Heart right ventricle (tissue), 16 donors: Measurements from ENCODE around the gene FEM1A. TPM values are rescaled to one million over a fixed set of nuclear protein-coding genes. Genes with fewer than 3 reads are reported as not detected.

Experiments
- ATAC-seq, 8 donors: fragments of 200-7000 bp; cut with Tn5 transposase; one replicate each; pipeline ENCODE4 v1.9.1; 2020; ENCODE audit warnings: mild to moderate bottlenecking in 8 of 8, moderate library complexity in 8 of 8, moderate number of reproducible peaks in 1 of 8
- DNase-seq, 2 donors: peaks; one replicate each; pipeline ENCODE4 v3.0.0-alpha.2; 2020
- H3K27ac ChIP-seq, 10 donors: fragments of 200-600 bp; sonication (generic) in 2 of 10; one replicate each; pipeline versions ENCODE4 v1.5.0 to v1.8.0; 2020 to 2022; ENCODE audit warnings: mild to moderate bottlenecking in 3 of 10
- H3K27me3 ChIP-seq, 7 donors: fragments of 200-600 bp; one replicate each; pipeline ENCODE4 v1.8.0; 2021 to 2022; ENCODE audit warnings: mild to moderate bottlenecking in 2 of 7
- H3K36me3 ChIP-seq, 9 donors: fragments of 200-600 bp; sonication (generic) in 1 of 9; one replicate each; pipeline versions ENCODE4 v1.5.0 to v1.8.0; 2020 to 2022; ENCODE audit warnings: mild to moderate bottlenecking in 2 of 9
- H3K4me1 ChIP-seq, 9 donors: fragments of 200-600 bp; sonication (generic) in 1 of 9; one replicate each; pipeline versions ENCODE4 v1.5.0 to v1.8.0; 2020 to 2022; ENCODE audit warnings: mild to moderate bottlenecking in 4 of 9
- H3K4me3 ChIP-seq, 10 donors: fragments of 200-600 bp; sonication (generic) in 2 of 10; one replicate each; pipeline versions ENCODE4 v1.5.0 to v1.8.0; 2020 to 2022; ENCODE audit warnings: mild to moderate bottlenecking in 7 of 10, moderate library complexity in 2 of 10
- H3K9me3 ChIP-seq, 11 donors: fragments of 200-600 bp in 10 of 11; sonication (generic) in 2 of 11; one replicate each; pipeline versions ENCODE4 v1.5.0 to v1.8.0; 2013 to 2022; ENCODE audit warnings: mild to moderate bottlenecking in 2 of 11, control low read depth in 1 of 11, moderate library complexity in 1 of 11
- WGBS, 2 donors: extraction: QIAGEN DNeasy Blood & Tissue Kit; methylation state at CpG; one replicate each; pipeline ENCODE4 v1.1.7; 2013; ENCODE audit warnings: inconsistent platforms in 1 of 2; 5-methylcytosine and 5-hydroxymethylcytosine counted together
- intact Hi-C, 10 donors: fragments of 100-400 bp; cut with DNase I; formaldehyde crosslinking; loops; one replicate each; pipeline versions ENCODE4 v1.11.1 to v1.14.2; 2022
- microRNA-seq, 2 donors: library from miRNA; unstranded; fragments of <30 nt; microRNA quantifications; one replicate each; pipeline ENCODE4 v1.2.0, GENCODE V29; 2021
- polyA plus RNA-seq, 2 donors: library from polyadenylated mRNA; stranded (reverse); fragments of 200-250 nt; gene quantifications; one replicate each; pipeline ENCODE4 v1.2.3, GENCODE V29; 2013
- total RNA-seq, 10 donors: library from RNA; stranded (reverse); fragmentation: NEBNext Ultra II Directional in 3 of 10; extraction: Animal tissue kit (Norgen Biotek cat#: 25700) in 3 of 10; gene quantifications; one replicate each; pipeline versions ENCODE4 v1.2.1 to v1.2.4, GENCODE V29; 2021 to 2023
- TF ChIP-seq, protein P1 (sequence below), 9 donors: fragments of 200-600 bp; sonication (generic) in 2 of 9; IDR thresholded peaks; one replicate each; pipeline versions ENCODE4 v1.5.0 to v1.8.0; 2021 to 2022; ENCODE audit warnings: antibody characterized with exemption in 9 of 9, mild to moderate bottlenecking in 5 of 9, moderate library complexity in 1 of 9
- donor health status: Arrhythmogenic right ventricular cardiomyopathy.
- donor health status: ischemic (EF 13 %, LVEDD 7.1; RV severe dilation, severe dysfunction).
- donor health status: healthy with polysubstance abuse.
- donor health status: DM: no; HTN: yes; CAD: no.
- donor health status: DM: no; HTN: no; CAD: no.
- donor health status: ischemic (EF 25% LVEDD 6.9; RV normal size, moderate dysfunction).
- donor health status: ischemic (EF 25% LVEDD 5.7; RV mildly dilated, moderate dysfunction).
- donor health status: healthy.
- donor health status: DM: yes; HTN: yes; CAD: no.
- donor health status: Ischemic cardiomyopathy.
- donor health status: ischemic (EF 35%, LVEDD 5.7; RV mildly dilated, moderate dysfunction).
- donor health status: nonischemic (EF 11% LVEDD 7.7; RV severe dilation, severe dysfunction).
- donor health status: DM: yes; HTN: yes; CAD: no.
- donor health status: PGD.
- donor health status: ischemic (EF 29% LVEDD 5.4; RV normal size, mild dysfunction).
- donor health status: nonischemic (EF 23%, LVEDD 6.1; RV moderate dilation, normal function).

FEM1A gene
- total and polyA plus RNA-seq, 12 donors: 14.4 to 51.6 (median 47.7) TPM

DNA sequence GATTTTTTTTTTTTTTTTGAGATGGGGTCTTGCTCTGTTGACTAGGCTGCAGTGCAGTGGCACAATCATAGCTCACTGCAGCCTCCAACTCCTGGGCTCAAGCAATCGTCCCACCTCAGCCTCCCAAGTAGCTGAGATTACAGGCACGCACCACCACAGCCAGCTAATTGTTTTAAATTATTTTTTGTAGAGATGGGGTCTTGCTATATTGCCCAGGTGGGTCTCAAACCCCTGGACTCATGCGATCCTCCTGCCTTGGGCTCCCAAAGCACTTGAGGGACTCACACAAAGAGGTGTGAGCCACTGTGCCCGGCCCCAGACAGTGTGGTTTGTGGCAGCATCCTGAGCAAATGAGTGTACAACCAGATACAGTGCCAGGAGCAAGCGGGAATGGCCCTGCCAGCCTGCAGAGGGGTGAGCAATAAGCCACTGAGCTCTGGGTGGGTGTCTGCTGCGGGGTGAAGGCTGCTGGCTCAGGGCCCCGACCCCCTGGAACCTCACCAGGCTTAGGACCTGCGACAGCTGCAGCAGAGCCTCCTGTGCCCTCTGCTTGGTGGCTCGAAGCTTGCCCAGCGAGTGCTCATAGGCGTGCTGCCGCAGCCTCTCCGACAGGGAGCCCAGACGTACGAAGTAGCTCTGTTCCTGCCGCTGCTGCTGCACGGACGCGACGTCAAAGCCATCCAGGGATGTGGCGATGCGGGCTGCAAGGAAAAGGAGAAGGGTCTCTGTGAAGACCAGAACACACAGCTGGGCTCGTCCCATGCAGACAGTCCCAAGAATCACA, 55.8 kb downstream of the FEM1A start:
- intact Hi-C loops: no loop called here

DNA sequence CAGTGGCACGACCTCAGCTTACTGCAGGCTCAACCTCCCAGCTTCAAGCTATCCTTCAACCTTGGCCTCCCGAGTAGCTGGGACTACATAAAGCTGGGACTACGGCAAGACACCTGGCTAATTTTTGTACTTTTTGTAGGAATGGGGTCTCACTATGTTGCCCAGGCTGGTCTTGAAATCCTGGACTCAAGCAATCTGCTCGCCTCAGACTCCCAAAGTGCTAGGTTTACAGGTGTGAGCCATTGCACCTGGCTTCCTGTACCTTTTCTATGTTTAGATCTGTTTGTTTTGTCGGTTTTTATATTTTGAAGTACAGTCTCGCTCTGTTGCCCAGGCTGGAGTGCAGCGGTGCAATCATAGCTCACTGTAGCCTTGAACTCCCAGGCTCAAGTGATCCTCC, 57.5 kb downstream of the FEM1A start:
- WGBS, 2 donors: 96% methylated on average over 7 of the region's 7 CpGs
- Histone ChIP-seq H3K9me3 (no peaks in the 10 kb centered on the region), H3K27ac (no peak overlapping the region), H3K4me3 (no peak overlapping the region), H3K27me3 (no peaks in the 10 kb centered on the region), H3K4me1 (no peaks in the 10 kb centered on the region), H3K36me3 (peaks cover 0 to 100% (median 11%) of the 10 kb centered on the region in 9 donors)
- DNase-seq: no peak
- no peak for ATAC-seq
- TF ChIP-seq, protein P1, sequence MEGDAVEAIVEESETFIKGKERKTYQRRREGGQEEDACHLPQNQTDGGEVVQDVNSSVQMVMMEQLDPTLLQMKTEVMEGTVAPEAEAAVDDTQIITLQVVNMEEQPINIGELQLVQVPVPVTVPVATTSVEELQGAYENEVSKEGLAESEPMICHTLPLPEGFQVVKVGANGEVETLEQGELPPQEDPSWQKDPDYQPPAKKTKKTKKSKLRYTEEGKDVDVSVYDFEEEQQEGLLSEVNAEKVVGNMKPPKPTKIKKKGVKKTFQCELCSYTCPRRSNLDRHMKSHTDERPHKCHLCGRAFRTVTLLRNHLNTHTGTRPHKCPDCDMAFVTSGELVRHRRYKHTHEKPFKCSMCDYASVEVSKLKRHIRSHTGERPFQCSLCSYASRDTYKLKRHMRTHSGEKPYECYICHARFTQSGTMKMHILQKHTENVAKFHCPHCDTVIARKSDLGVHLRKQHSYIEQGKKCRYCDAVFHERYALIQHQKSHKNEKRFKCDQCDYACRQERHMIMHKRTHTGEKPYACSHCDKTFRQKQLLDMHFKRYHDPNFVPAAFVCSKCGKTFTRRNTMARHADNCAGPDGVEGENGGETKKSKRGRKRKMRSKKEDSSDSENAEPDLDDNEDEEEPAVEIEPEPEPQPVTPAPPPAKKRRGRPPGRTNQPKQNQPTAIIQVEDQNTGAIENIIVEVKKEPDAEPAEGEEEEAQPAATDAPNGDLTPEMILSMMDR (IDR thresholded peaks at IDR 0.05): no peak
- intact Hi-C loops: no loop called here

More for the DNA sequence above, 55.8 kb downstream of the FEM1A start:
- 94 to 97% methylated on average over 23 of the region's 23 CpGs for WGBS, 2 donors
- H3K27ac ChIP-seq: no peak overlapping the region
- no peak for ATAC-seq
- no peaks in the 10 kb centered on the region for H3K27me3 ChIP-seq
- TF ChIP-seq, protein P1 (IDR thresholded peaks at IDR 0.05): no peak
- H3K9me3 ChIP-seq: no peaks in the 10 kb centered on the region
- no peak for DNase-seq
- peaks cover 0 to 100% (median 11%) of the 10 kb centered on the region in 9 donors for H3K36me3 ChIP-seq
- no peak overlapping the region for H3K4me3 ChIP-seq
- no peaks in the 10 kb centered on the region for H3K4me1 ChIP-seq

Small RNAs within 50 kb of the gene (microRNA-seq; reads per million reads assigned to microRNA genes)
- 0 to 2.0 reads per million in 2 donors for gene MIR7-3

Other genes with a start within 250 kb of the FEM1A start
- gene SEMA6B, start 232.1 kb upstream of the FEM1A start, total RNA-seq: 10 to 100 TPM in 4 of 10 donors, 1 to 10 TPM in 6; 3.4 to 27.9 (median 9.0) TPM
- gene SEMA6B, start 232.1 kb upstream of the FEM1A start, polyA plus RNA-seq: 10 to 100 TPM in 1 of 2 donors, 1 to 10 TPM in 1; 9.1 to 12.8 TPM
- 10 to 100 TPM in 1 of 10 donors, 1 to 10 TPM in 9; 2.5 to 13.4 (median 6.1) TPM for gene TNFAIP8L1, start 152.2 kb upstream of the FEM1A start, total RNA-seq
- 1 to 10 TPM; 5.0 to 8.9 TPM for gene TNFAIP8L1, start 152.2 kb upstream of the FEM1A start, polyA plus RNA-seq
- 10 to 100 TPM; 14.2 to 48.5 (median 21.1) TPM for gene MYDGF, start 121.4 kb upstream of the FEM1A start, total RNA-seq
- 100 to 1,000 TPM in 1 of 2 donors, 10 to 100 TPM in 1; 28.2 to 211 TPM for gene MYDGF, start 121.4 kb upstream of the FEM1A start, polyA plus RNA-seq
- gene DPP9, start 67.9 kb upstream of the FEM1A start, total RNA-seq: 10 to 100 TPM; 34.2 to 52.2 (median 45.0) TPM
- gene DPP9, start 67.9 kb upstream of the FEM1A start, polyA plus RNA-seq: 10 to 100 TPM; 34.0 to 42.2 TPM
- 10 to 100 TPM in 1 of 10 donors, 1 to 10 TPM in 9; 4.5 to 11.1 (median 6.9) TPM for gene TICAM1, start 40.0 kb downstream of the FEM1A start, total RNA-seq
- gene TICAM1, start 40.0 kb downstream of the FEM1A start, polyA plus RNA-seq: 1 to 10 TPM; 6.3 to 6.4 TPM
- 10 to 100 TPM; 16.3 to 52.9 (median 26.0) TPM for gene PLIN3, start 75.9 kb downstream of the FEM1A start, total RNA-seq
- gene PLIN3, start 75.9 kb downstream of the FEM1A start, polyA plus RNA-seq: 10 to 100 TPM in 1 of 2 donors, 1 to 10 TPM in 1; 7.2 to 47.0 TPM
- under 1 TPM in 1 of 10 donors, not detected in 9; 0.21 TPM for gene ARRDC5, start 111.2 kb downstream of the FEM1A start, total RNA-seq
- gene ARRDC5, start 111.2 kb downstream of the FEM1A start, polyA plus RNA-seq: under 1 TPM in 1 of 2 donors, not detected in 1; 0.01 TPM
- gene UHRF1, start 117.8 kb downstream of the FEM1A start, total RNA-seq: 1 to 10 TPM in 5 of 10 donors, under 1 TPM in 5; 0.35 to 6.2 (median 1.1) TPM
- gene UHRF1, start 117.8 kb downstream of the FEM1A start, polyA plus RNA-seq: under 1 TPM; 0.39 to 0.44 TPM
- gene KDM4B, start 177.4 kb downstream of the FEM1A start, total RNA-seq: 10 to 100 TPM; 21.4 to 35.8 (median 30.3) TPM
- gene KDM4B, start 177.4 kb downstream of the FEM1A start, polyA plus RNA-seq: 10 to 100 TPM; 12.4 to 34.4 TPM